GM13977 (cell line): ENCODE results near the gene LRRC3B.

Experiments
- DNase-seq: peaks from one replicate; pipeline ENCODE4 v3.0.0; 2012; ENCODE audit warnings: low spot score
- in situ Hi-C: fragments of 300-500 bp; cut with MboI; formaldehyde crosslinking; loops from one replicate; pipeline ENCODE4 v1.12.0; 2022; ENCODE audit warnings: low sequenced_read_pairs, low pct_unique_long_range_greater_than_20kb, mixed read lengths, inconsistent platforms; ENCODE audit not compliant: unreplicated experiment
- TF ChIP-seq, protein P1 (sequence below): IDR thresholded peaks from 2 replicates; pipeline ENCODE4 v1.5.1; 2012; ENCODE audit warnings: mild to moderate bottlenecking, control low read depth; ENCODE audit not compliant: insufficient read depth; ENCODE audit errors: extremely low read depth, missing control alignments

Gene LRRC3B

DNA sequence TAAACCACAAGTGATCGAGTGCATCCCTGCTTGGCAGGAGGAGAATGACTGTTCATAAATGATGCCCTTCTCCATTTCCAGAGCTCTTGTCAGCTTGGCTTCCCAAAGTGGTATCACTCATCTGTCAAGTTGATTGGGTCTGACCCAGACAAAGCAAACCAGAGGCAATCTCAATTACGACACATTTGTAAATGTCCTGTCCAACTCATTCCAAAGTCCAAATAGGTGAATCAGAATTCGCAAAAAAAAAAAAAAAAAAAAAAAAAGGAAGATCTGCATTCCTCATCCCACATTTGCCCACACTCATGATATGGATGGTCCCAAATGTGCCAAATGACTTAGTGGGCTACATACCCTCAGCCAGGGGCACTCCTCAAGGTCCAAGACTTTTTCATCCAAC, 91.9 kb downstream of the LRRC3B start:
- in situ Hi-C loops, result loop anchor here (25.0 kb wide), 1 partner anchor 1077 kb away; no protein-coding TSS in a partner anchor
- no peak for DNase-seq
- TF ChIP-seq, protein P1, sequence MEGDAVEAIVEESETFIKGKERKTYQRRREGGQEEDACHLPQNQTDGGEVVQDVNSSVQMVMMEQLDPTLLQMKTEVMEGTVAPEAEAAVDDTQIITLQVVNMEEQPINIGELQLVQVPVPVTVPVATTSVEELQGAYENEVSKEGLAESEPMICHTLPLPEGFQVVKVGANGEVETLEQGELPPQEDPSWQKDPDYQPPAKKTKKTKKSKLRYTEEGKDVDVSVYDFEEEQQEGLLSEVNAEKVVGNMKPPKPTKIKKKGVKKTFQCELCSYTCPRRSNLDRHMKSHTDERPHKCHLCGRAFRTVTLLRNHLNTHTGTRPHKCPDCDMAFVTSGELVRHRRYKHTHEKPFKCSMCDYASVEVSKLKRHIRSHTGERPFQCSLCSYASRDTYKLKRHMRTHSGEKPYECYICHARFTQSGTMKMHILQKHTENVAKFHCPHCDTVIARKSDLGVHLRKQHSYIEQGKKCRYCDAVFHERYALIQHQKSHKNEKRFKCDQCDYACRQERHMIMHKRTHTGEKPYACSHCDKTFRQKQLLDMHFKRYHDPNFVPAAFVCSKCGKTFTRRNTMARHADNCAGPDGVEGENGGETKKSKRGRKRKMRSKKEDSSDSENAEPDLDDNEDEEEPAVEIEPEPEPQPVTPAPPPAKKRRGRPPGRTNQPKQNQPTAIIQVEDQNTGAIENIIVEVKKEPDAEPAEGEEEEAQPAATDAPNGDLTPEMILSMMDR, result no peak

- TF ChIP-seq, protein P1, result no peak
- in situ Hi-C loops, result loop anchor here (25.0 kb wide), 1 partner anchor 1078 kb away; no protein-coding TSS in a partner anchor
- no peak for DNase-seq
These were observed 92.9 kb downstream of the LRRC3B start for GRCh38 chr3:26715431-26715830.

GRCh38 chr3:26718315-26718714, 95.7 kb downstream of the LRRC3B start:
- TF ChIP-seq, protein P1, result no peak
- in situ Hi-C loops, result loop anchor here (25.0 kb wide), 1 partner anchor 1081 kb away; no protein-coding TSS in a partner anchor

GRCh38 chr3:26719134-26719533, 96.6 kb downstream of the LRRC3B start:
- TF ChIP-seq, protein P1, result no peak
- DNase-seq, result no peak
- in situ Hi-C loops, result loop anchor here (25.0 kb wide), 1 partner anchor 1082 kb away; no protein-coding TSS in a partner anchor

More at GRCh38 chr3:26718315-26718714, 95.7 kb downstream of the LRRC3B start:
- no peak for DNase-seq

GRCh38 chr3:26721047-26721446, 98.5 kb downstream of the LRRC3B start:
- DNase-seq, result no peak
- TF ChIP-seq, protein P1, result no peak
- in situ Hi-C loops, result loop anchor here (25.0 kb wide), 1 partner anchor 1084 kb away; no protein-coding TSS in a partner anchor

DNA sequence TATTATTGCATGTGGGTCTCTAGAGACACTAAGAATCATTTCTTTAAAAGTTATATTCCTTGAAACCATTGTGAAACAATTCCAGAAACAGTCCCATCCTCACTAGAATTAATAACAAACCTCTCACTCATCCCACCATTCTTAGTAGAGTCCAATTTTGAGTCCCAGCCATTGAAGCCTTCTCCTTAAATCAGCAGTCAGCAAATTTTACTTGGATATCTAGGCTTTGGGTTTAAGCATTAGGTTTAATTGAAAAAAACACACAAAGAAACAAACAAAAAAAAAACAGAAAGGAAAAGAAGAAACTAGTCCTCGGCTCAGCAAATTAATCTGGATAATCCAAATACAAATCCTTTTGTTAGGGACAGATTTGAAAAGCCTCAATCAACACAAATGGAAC, 109.3 kb downstream of the LRRC3B start:
- in situ Hi-C loops, result no loop called here
- DNase-seq, result no peak
- TF ChIP-seq, protein P1, result no peak
